ENCODE measurements around the gene SPAG5.

GRCh38 chr17:28613931-28614381 is 15.1 kb upstream of the SPAG5 start, which contains the start of gene RSKR:
- TF ChIP-seq CTCF (IDR thresholded peaks at IDR 0.05) (no peak), POLR2A (IDR thresholded peaks at IDR 0.05) (no peak)

All from esophagus squamous epithelium (tissue), 4 donors.